Measurements from ENCODE around the gene HEATR1.
A peak's percentile ranks its signal among the peaks of the same experiment; 100 is the strongest.

Gene HEATR1

DNA sequence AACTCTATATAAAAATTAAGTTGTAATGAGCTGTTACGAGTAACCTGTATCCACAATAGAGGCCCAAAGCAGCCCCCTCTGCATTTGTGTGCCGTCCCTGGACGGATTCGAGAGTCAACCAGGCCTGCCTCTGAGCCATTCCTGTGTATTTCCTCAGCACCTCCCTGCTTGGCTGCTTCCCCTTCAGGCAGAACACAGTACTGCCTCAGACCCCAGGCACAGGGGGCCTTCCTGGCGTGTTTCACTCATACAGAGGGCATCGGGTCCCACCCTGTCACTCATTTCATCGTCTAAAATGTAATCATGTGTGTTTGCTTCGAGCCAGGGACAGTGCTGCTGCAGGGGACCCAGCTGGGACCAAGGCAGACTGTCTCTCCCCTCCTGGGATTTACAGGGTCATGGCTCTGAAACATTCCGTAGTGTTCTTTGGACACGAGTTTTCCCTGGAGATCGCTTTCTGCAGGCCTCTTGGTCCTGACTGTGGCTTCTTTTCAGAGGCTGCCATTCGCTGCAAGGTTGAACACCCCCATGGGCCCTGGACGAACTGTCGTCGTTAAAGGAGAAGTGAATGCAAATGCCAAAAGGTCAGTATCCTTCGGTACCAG lies 61.1 kb downstream of the HEATR1 start:
- H3K4me3 ChIP-seq (ENCODE audit: low read depth, low read length), result no peak overlapping the region
- TF ChIP-seq, protein P1, sequence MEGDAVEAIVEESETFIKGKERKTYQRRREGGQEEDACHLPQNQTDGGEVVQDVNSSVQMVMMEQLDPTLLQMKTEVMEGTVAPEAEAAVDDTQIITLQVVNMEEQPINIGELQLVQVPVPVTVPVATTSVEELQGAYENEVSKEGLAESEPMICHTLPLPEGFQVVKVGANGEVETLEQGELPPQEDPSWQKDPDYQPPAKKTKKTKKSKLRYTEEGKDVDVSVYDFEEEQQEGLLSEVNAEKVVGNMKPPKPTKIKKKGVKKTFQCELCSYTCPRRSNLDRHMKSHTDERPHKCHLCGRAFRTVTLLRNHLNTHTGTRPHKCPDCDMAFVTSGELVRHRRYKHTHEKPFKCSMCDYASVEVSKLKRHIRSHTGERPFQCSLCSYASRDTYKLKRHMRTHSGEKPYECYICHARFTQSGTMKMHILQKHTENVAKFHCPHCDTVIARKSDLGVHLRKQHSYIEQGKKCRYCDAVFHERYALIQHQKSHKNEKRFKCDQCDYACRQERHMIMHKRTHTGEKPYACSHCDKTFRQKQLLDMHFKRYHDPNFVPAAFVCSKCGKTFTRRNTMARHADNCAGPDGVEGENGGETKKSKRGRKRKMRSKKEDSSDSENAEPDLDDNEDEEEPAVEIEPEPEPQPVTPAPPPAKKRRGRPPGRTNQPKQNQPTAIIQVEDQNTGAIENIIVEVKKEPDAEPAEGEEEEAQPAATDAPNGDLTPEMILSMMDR (IDR thresholded peaks at IDR 0.05; ENCODE audit: control insufficient read depth, extremely low read depth, insufficient read depth), result no peak
- DNase-seq (ENCODE audit: low read depth), result no peak

DNA sequence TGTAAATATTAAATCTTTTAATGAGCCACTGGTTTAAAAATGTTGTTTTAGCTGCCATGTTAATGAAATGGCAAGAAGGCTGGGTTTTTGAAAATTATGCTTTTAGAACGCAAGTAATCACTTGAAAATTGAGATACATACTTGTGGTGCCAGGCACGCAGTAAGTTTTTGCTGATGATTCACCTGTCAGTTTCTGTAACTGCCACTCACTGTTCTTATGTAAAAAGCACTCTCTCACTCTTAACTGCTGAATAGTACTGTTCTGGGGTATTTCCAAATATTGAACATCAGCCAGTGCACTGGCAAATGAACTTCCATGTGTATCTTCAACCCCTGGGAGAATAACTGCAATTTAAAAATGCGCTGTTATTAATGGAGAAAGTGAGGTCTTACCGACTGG lies 62.6 kb downstream of the HEATR1 start:
- no peak overlapping the region for H3K4me3 ChIP-seq (ENCODE audit: low read depth, low read length)
- DNase-seq (ENCODE audit: low read depth), result no peak
- TF ChIP-seq, protein P1 (IDR thresholded peaks at IDR 0.05; ENCODE audit: control insufficient read depth, extremely low read depth, insufficient read depth), result no peak

DNA sequence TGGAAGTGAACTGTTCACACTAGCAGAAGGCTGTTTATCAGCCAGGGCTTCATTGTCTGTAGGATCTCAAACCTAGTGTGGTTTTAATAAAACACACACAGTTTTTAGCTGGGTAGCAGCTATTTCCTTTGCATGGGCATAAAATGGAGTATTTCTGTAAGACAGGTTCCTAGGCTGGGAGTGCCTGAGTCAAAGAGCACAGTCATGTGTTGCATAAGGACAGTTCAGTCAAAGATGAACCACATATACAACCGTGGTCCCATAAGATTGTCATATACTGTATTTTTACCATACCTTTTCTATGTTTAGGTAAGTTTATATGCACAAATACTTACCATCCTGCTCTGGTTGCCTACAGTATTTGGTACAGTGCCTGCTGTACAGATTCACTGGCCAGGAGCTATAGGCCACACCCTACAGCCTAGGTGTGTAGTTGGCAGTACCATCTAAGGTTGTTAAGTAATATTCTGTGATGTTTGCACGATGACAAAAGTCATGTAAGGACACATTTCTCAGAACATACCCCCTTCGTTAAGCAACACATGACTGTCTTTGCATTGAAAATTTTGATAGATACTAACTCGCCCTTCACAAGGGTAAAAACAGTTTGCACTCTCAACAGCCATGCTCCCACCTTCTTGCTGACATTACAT lies 63.4 kb downstream of the HEATR1 start:
- peak; percentile 79 for DNase-seq (ENCODE audit: low read depth)
- TF ChIP-seq, protein P1 (IDR thresholded peaks at IDR 0.05; ENCODE audit: control insufficient read depth, extremely low read depth, insufficient read depth), result no peak
- no peak overlapping the region for H3K4me3 ChIP-seq (ENCODE audit: low read depth, low read length)

DNA sequence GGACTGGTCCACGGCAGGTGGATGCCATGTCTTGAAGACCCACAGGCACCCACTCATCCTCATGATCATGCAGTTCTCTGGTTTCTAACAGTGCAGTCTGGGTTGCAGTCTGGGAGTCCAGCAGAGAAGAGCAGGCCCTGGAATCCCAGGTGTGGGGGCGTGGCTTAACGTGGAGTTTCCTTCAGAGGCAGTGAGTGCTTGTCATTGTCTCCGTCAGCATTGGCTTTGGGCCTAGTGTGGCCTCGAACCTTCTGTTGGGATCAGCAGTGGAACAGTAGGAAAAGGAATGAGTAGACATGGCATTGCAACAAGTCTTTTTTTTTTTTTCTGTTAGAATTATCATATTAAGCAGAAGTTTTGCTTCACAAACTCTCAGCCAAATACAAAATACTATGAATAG lies 67.8 kb downstream of the HEATR1 start:
- no peak overlapping the region for H3K4me3 ChIP-seq (ENCODE audit: low read depth, low read length)
- no peak for DNase-seq (ENCODE audit: low read depth)
- TF ChIP-seq, protein P1 (IDR thresholded peaks at IDR 0.05; ENCODE audit: control insufficient read depth, extremely low read depth, insufficient read depth), result no peak

DNA sequence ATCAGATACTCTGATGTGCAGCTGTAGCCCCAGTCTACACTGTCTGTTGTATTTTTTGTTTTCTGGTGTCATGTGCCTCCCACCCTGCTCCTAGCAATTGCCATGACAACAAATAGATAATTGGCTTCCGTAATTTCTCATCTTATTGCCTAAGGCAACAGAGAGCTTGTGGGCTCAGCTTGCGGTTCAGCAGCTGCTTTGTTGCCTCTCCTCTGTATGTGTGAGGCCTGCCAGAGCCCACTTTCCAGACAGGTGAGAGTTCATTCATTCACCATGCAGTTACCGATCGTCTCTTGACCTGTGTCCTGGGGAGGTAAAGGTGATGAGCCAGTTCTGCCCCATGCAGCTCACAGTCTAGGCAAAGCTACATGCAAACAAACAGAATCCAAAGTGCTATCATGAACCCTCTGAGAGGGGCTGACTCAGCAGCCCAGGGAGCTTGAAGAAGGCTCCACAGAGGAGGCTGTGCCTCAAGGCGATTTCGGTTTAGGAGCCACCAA lies 68.6 kb downstream of the HEATR1 start:
- no peak overlapping the region for H3K4me3 ChIP-seq (ENCODE audit: low read depth, low read length)
- no peak for DNase-seq (ENCODE audit: low read depth)

DNA sequence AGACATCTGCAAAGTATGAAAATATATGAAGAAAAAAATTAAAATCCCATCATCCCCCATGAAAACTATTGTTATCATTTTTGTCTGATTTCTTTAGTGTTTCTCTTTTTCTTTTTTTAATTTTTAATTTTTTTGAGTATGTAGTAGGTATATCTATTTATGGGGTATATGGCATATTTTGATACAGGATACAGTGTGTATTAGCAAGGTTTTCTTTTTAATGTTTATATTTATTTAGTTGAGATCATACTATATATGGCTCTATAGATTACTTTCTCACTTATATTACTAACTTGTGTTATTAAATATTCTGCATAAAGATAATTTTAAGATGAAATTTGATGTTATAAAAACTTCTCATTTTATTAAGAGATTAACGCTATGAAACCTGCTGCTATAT lies 69.1 kb downstream of the HEATR1 start:
- DNase-seq (ENCODE audit: low read depth), result no peak
- H3K4me3 ChIP-seq (ENCODE audit: low read depth, low read length), result no peak overlapping the region
- TF ChIP-seq, protein P1 (IDR thresholded peaks at IDR 0.05; ENCODE audit: control insufficient read depth, extremely low read depth, insufficient read depth), result no peak

More for the DNA sequence above, 68.6 kb downstream of the HEATR1 start:
- TF ChIP-seq, protein P1 (IDR thresholded peaks at IDR 0.05; ENCODE audit: control insufficient read depth, extremely low read depth, insufficient read depth), result no peak
